GM12878 (cell line): ENCODE data around the gene TRRAP. TPM values are rescaled to one million over a fixed set of nuclear protein-coding genes. Genes with fewer than 3 reads are reported as not detected.
"Not testable (repeated sequence)": the region's sequence is repeated elsewhere in the genome, so short reads cannot be mapped to it uniquely, and the experiment has no call there.

Source experiments
- ATAC-seq: fragments of 200-7000 bp; cut with Tn5 transposase; 3 replicates; pipeline ENCODE4 v1.9.1; 2020; ENCODE audit warnings: mild to moderate bottlenecking, moderate library complexity
- BruUV-seq: library from RNA; stranded (reverse); fragments of 400-500 nt; replicated peaks from 2 replicates; lab custom pipeline; 2021; lab: Mats Ljungman, UMichigan
- CTCF ChIA-PET: fragments of 300-600 bp; sonication (Branson Sonifier 250); formaldehyde crosslinking; extraction: SDS; loops from one replicate; lab custom pipeline; 2021; ENCODE audit warnings: inconsistent platforms; lab: Yijun Ruan, JAX
- POLR2A ChIA-PET: fragments of 350-600 bp; formaldehyde crosslinking; extraction: SDS; loops from one replicate; lab custom pipeline; 2021; ENCODE audit warnings: inconsistent platforms; lab: Charles Lee
- RAD21 ChIA-PET: fragments of 300-600 bp; sonication (Branson Sonifier 250); formaldehyde crosslinking; loops from one replicate; lab custom pipeline; 2023; ENCODE audit warnings: antibody characterized with exemption; ENCODE audit not compliant: unreplicated experiment; lab: Charles Lee
- SMC1A ChIA-PET: fragments of 300-600 bp; sonication (Branson Sonifier 250); formaldehyde crosslinking; loops from one replicate; lab custom pipeline; 2023; ENCODE audit not compliant: unreplicated experiment, uncharacterized antibody; lab: Charles Lee
- DNase-seq: peaks from one replicate; pipeline ENCODE4 v3.0.0-alpha.2; 2011; ENCODE audit warnings: low read depth, low spot score
- FAIRE-seq: peaks from 3 replicates; lab custom pipeline; 2011; peaks lifted over from hg19 to GRCh38; lab: Jason Lieb, UNC
- H2AFZ ChIP-seq: 2 replicates; pipeline ENCODE4 v1.6.0; 2011; ENCODE audit warnings: low read depth, low read length, control low read depth; ENCODE audit not compliant: control insufficient read depth
- H3K27ac ChIP-seq: 2 replicates; pipeline ENCODE4 v1.5.1; 2011; ENCODE audit warnings: control low read depth; ENCODE audit not compliant: control insufficient read depth, insufficient read depth
- H3K27me3 ChIP-seq, 2 experiments: replicated peaks in 1 of 2; 2 replicates each; pipeline versions ENCODE4 v1.6.0 to v1.6.1; 2011; ENCODE audit warnings: low read length in 1 of 2; ENCODE audit not compliant: control insufficient read depth in 2 of 2, insufficient read depth in 2 of 2
- H3K36me3 ChIP-seq, 2 experiments: 2 replicates each; pipeline ENCODE4 v1.5.1; 2011; ENCODE audit warnings: low read length in 1 of 2; ENCODE audit not compliant: control insufficient read depth in 2 of 2, insufficient read depth in 2 of 2
- H3K4me1 ChIP-seq: 2 replicates; pipeline ENCODE4 v1.6.1; 2011; ENCODE audit warnings: mild to moderate bottlenecking, low read length, moderate library complexity, mixed read lengths; ENCODE audit not compliant: control insufficient read depth, insufficient read depth
- H3K4me2 ChIP-seq: 2 replicates; pipeline ENCODE4 v1.6.0; 2011; ENCODE audit warnings: control low read depth; ENCODE audit not compliant: control insufficient read depth, insufficient read depth
- H3K4me3 ChIP-seq: fragments of 200-600 bp; sonication (generic); 2 replicates; pipeline ENCODE4 v1.5.1; 2016
- H3K79me2 ChIP-seq: 2 replicates; pipeline ENCODE4 v1.6.0; 2011; ENCODE audit warnings: low read length; ENCODE audit not compliant: control insufficient read depth, insufficient read depth
- H3K9ac ChIP-seq: 2 replicates; pipeline ENCODE4 v1.8.0; 2011; ENCODE audit warnings: low read length, control low read depth, mixed read lengths; ENCODE audit not compliant: control insufficient read depth, insufficient read depth
- H3K9me3 ChIP-seq: replicated peaks from 3 replicates; pipeline ENCODE4 v1.5.1; 2011; ENCODE audit warnings: mild to moderate bottlenecking, low read length; ENCODE audit not compliant: control insufficient read depth, insufficient read depth
- H4K20me1 ChIP-seq: 2 replicates; pipeline ENCODE4 v1.6.0; 2011; ENCODE audit not compliant: control insufficient read depth, insufficient read depth
- BHLHE40 ChIP-seq, 2 experiments: fragments of 450-650 bp in 1 of 2; IDR thresholded peaks; 2 replicates each; pipeline ENCODE4 v1.6.1; 2011 to 2017; ENCODE audit warnings: low read depth in 2 of 2, borderline replicate concordance in 1 of 2, improper control_type of control experiment in 1 of 2, low read length in 1 of 2, mild to moderate bottlenecking in 1 of 2
- BRCA1 ChIP-seq: IDR thresholded peaks from 2 replicates; pipeline ENCODE4 v1.6.1; 2011; ENCODE audit warnings: low read depth, low read length, improper control_type of control experiment
- FOXK2 ChIP-seq: fragments of 450-650 bp; IDR thresholded peaks from 2 replicates; pipeline ENCODE4 v1.6.1; 2017; ENCODE audit warnings: mild to moderate bottlenecking, moderate library complexity
- GATAD2B ChIP-seq: fragments of 450-650 bp; conservative IDR thresholded peaks from 2 replicates; pipeline ENCODE4 v1.6.1; 2017; ENCODE audit warnings: low read depth, mild to moderate bottlenecking, moderate library complexity
- KDM1A ChIP-seq: fragments of 200-600 bp; sonication (generic); IDR thresholded peaks from 2 replicates; pipeline ENCODE4 v1.6.1; 2016; ENCODE audit warnings: borderline replicate concordance
- MEF2B ChIP-seq: fragments of 450-650 bp; IDR thresholded peaks from 2 replicates; pipeline ENCODE4 v1.6.1; 2018; ENCODE audit warnings: mild to moderate bottlenecking, moderate library complexity; ENCODE audit not compliant: partially characterized antibody, poor library complexity, severe bottlenecking
- NR2F1 ChIP-seq: fragments of 450-650 bp; conservative IDR thresholded peaks from 2 replicates; pipeline ENCODE4 v1.6.1; 2017; ENCODE audit warnings: mild to moderate bottlenecking
- POU2F2 ChIP-seq: IDR thresholded peaks from 3 replicates; pipeline ENCODE4 v1.6.1; 2011; ENCODE audit warnings: low read depth, mild to moderate bottlenecking, low read length, borderline replicate concordance
- RB1 ChIP-seq: fragments of 450-650 bp; formaldehyde crosslinking; IDR thresholded peaks from 2 replicates; pipeline ENCODE4 v1.6.1; 2017; ENCODE audit warnings: mild to moderate bottlenecking, borderline replicate concordance
- SIN3A ChIP-seq: IDR thresholded peaks from 2 replicates; pipeline ENCODE4 v1.6.1; 2012; ENCODE audit warnings: low read depth, low read length, improper control_type of control experiment
- SMAD1 ChIP-seq: fragments of 450-650 bp; IDR thresholded peaks from 2 replicates; pipeline ENCODE4 v1.6.1; 2018; ENCODE audit warnings: mild to moderate bottlenecking, low read depth; ENCODE audit not compliant: partially characterized antibody
- SMARCA5 ChIP-seq: fragments of 450-650 bp; IDR thresholded peaks from 2 replicates; pipeline ENCODE4 v1.6.1; 2017; ENCODE audit warnings: mild to moderate bottlenecking
- SMC3 ChIP-seq: IDR thresholded peaks from 2 replicates; pipeline ENCODE4 v1.6.1; 2011; ENCODE audit warnings: low read length, improper control_type of control experiment, borderline replicate concordance
- SP1 ChIP-seq: IDR thresholded peaks from one replicate; pipeline ENCODE4 v1.6.1; 2011; ENCODE audit warnings: low read depth, low read length
- TCF12 ChIP-seq: IDR thresholded peaks from 2 replicates; pipeline ENCODE4 v1.6.1; 2011; ENCODE audit warnings: low read depth, mild to moderate bottlenecking, low read length
- YY1 ChIP-seq: IDR thresholded peaks from 2 replicates; pipeline ENCODE4 v1.6.1; 2011; ENCODE audit warnings: low read depth, mild to moderate bottlenecking, low read length
- WGBS: methylation state at CpG from one replicate; pipeline ENCODE4 v1.1.6; 2016; ENCODE audit warnings: low lambda C conversion rate; ENCODE audit not compliant: insufficient replicate concordance, insufficient coverage; ENCODE audit errors: missing lambda C conversion rate; 5-methylcytosine and 5-hydroxymethylcytosine counted together
- in situ Hi-C: fragments of 300-500 bp; cut with MboI; formaldehyde crosslinking; loops from 9 replicates; pipeline ENCODE4 v1.14.3; 2018; ENCODE audit warnings: mixed read lengths
- intact Hi-C: fragments of 100-400 bp; cut with micrococcal nuclease; formaldehyde crosslinking; loops from one replicate; pipeline ENCODE4 v1.14.2; 2022; ENCODE audit not compliant: unreplicated experiment
- polyA plus RNA-seq, 11 experiments: library from polyadenylated mRNA; depleted of rRNA in 4 of 11; unstranded in 6 of 11; stranded (reverse) in 5 of 11; fragments of >200 nt; fragmentation: Nextera tagmentation in 4 of 11; fragmentation: Illumina TruSeq in 1 of 11; extraction: Ambion mirVana in 4 of 11; extraction: Trizol in 1 of 11; gene quantifications; 1 replicate in 1 of 11; 2 replicates in 10 of 11; pipeline versions ENCODE4 v1.2.1 to v1.2.3, GENCODE V29; 2011 to 2016; ENCODE audit warnings: inconsistent platforms in 2 of 11, missing spikeins in 2 of 11, low read depth in 1 of 11
- total RNA-seq, 4 experiments: library from RNA; depleted of rRNA in 3 of 4; stranded (reverse); fragments of >200 nt in 3 of 4; fragmentation: Illumina TruSeq in 1 of 4; extraction: Trizol in 1 of 4; gene quantifications; 2 replicates each; pipeline versions ENCODE4 v1.2.1 to v1.2.3, GENCODE V29; 2013 to 2021
- TF ChIP-seq, protein P1 (sequence below): fragments of 450-650 bp; IDR thresholded peaks from 2 replicates; pipeline ENCODE4 v1.6.1; 2018; ENCODE audit warnings: mild to moderate bottlenecking, low read depth, moderate library complexity; ENCODE audit not compliant: partially characterized antibody
- TF ChIP-seq, protein P2 (sequence below): fragments of 450-650 bp; IDR thresholded peaks from 2 replicates; pipeline ENCODE4 v1.6.1; 2017; ENCODE audit warnings: borderline replicate concordance
- TF ChIP-seq, protein P3 (sequence below): IDR thresholded peaks from 2 replicates; pipeline ENCODE4 v1.6.1; 2011; ENCODE audit warnings: low read depth, mild to moderate bottlenecking, low read length, moderate library complexity, borderline replicate concordance; ENCODE audit errors: extremely low read depth

Gene TRRAP
- total and polyA plus RNA-seq, 10 of the 15 experiments (the other 5 are each of a cell fraction or from before 2014, with no cell fraction given) = 1.1 to 39.3 (median 8.5) TPM

DNA sequence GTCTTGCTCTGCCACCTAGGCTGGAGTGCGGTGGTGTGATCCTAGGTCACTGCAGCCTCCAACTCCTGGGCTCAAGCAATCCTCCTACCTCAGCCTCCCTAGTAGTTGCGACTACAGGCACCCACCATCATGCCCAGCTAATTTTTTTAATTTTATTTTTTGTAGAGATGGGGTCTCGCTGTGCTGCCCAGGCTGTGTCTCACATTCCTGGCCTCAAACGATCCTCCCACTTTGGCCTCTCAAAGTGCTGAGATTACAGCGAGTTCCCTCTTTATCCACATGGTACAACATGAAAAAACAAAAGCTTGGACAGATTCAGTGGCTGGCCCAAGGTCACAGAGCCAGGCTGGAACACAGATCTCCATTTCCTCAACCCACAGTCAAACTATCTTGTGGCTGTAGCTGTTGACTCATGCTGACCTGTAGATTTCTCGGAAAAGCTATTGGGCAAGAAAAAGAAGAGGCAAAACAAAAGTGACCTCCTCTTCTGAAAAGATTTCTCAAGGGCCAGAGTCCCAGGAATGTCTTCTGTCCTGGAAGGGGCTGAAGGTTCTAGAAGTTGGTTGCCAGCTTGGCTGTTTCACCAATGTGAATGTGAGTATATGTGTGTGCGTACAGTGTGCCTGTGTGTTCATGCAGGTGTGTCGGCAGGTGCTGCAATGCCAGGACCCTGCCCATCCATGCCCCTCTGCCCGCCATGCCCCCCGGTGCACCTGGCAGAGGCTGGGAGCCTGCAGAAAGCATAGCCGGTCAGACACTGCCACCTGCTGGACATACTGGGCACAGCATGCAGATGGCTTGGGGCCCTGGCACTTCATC lies 36.9 kb upstream of the TRRAP start (continued):
- TF ChIP-seq, protein P1, sequence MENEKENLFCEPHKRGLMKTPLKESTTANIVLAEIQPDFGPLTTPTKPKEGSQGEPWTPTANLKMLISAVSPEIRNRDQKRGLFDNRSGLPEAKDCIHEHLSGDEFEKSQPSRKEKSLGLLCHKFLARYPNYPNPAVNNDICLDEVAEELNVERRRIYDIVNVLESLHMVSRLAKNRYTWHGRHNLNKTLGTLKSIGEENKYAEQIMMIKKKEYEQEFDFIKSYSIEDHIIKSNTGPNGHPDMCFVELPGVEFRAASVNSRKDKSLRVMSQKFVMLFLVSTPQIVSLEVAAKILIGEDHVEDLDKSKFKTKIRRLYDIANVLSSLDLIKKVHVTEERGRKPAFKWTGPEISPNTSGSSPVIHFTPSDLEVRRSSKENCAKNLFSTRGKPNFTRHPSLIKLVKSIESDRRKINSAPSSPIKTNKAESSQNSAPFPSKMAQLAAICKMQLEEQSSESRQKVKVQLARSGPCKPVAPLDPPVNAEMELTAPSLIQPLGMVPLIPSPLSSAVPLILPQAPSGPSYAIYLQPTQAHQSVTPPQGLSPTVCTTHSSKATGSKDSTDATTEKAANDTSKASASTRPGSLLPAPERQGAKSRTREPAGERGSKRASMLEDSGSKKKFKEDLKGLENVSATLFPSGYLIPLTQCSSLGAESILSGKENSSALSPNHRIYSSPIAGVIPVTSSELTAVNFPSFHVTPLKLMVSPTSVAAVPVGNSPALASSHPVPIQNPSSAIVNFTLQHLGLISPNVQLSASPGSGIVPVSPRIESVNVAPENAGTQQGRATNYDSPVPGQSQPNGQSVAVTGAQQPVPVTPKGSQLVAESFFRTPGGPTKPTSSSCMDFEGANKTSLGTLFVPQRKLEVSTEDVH = no peak
- no peak for TF ChIP-seq GATAD2B
- no peak for TF ChIP-seq NR2F1
- no peak for TF ChIP-seq SP1
- no peak for TF ChIP-seq SMAD1
- TF ChIP-seq MEF2B = no peak
- peak; percentile 79 for TF ChIP-seq YY1
- TF ChIP-seq BRCA1 = no peak
- TF ChIP-seq SMARCA5 = 0 out of 2 replicates have a peak, but pooled peaks have one; percentile 30
- peak; percentile 73; the same call in 1 of the 3 replicates for TF ChIP-seq POU2F2
- TF ChIP-seq SIN3A = no peak
- TF ChIP-seq, protein P2, sequence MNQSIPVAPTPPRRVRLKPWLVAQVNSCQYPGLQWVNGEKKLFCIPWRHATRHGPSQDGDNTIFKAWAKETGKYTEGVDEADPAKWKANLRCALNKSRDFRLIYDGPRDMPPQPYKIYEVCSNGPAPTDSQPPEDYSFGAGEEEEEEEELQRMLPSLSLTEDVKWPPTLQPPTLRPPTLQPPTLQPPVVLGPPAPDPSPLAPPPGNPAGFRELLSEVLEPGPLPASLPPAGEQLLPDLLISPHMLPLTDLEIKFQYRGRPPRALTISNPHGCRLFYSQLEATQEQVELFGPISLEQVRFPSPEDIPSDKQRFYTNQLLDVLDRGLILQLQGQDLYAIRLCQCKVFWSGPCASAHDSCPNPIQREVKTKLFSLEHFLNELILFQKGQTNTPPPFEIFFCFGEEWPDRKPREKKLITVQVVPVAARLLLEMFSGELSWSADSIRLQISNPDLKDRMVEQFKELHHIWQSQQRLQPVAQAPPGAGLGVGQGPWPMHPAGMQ = no peak
- no peak for TF ChIP-seq KDM1A
- no peak for TF ChIP-seq FOXK2
- TF ChIP-seq RB1 = peak; percentile 42; the same call in 1 of the 2 replicates
- TF ChIP-seq TCF12 = 0 out of 2 replicates have a peak, but pooled peaks have one; percentile 46
- TF ChIP-seq BHLHE40 (IDR thresholded peaks at IDR 0.05; ENCODE audit: borderline replicate concordance in 1 of 2, low read depth in 2 of 2, low read length in 1 of 2) = 0 out of 4 replicates have a peak, but pooled peaks of 1 of the 2 experiments have one; percentile 7
- TF ChIP-seq, protein P3, sequence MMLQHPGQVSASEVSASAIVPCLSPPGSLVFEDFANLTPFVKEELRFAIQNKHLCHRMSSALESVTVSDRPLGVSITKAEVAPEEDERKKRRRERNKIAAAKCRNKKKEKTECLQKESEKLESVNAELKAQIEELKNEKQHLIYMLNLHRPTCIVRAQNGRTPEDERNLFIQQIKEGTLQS = no peak
- peak; percentile 99 for TF ChIP-seq SMC3

DNA sequence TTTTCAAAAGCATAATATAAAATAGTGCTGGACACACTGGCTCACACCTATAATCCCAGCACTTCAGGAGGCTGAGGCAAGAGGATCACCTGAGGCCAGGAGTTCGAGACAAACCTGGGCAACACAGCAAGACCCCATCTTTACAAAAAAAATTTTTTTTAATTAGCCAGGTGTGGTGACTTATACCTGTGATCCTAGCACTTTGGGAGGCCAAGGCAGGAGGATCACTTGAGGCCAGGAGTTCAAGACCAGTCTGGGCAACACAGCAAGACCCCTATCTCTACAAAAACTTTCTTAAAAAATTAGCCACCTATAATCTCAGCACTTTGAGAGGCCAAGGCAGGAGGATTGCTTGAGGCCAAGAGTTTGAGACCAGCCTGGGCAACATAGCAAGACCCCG lies 35.8 kb upstream of the TRRAP start:
- ChIA-PET CTCF (interaction anchor here (0.7 to 9.2 kb wide), 13 partner anchors 11 to 423 kb away, joined by 3 to 128 read pairs (median 4); no protein-coding TSS in a partner anchor), RAD21 (interaction anchor here (0.6 to 3.0 kb wide), 7 partner anchors 10 to 420 kb away, joined by 3 to 11 read pairs (median 5); no protein-coding TSS in a partner anchor), SMC1A (interaction anchor here (0.6 to 2.9 kb wide), 5 partner anchors 9 to 422 kb away, joined by 3 to 10 read pairs (median 4); no protein-coding TSS in a partner anchor)
- H3K27me3 ChIP-seq, FAIRE-seq, ATAC-seq, H3K9me3 ChIP-seq, H4K20me1 ChIP-seq, H3K9ac ChIP-seq, H2AFZ ChIP-seq, H3K4me3 ChIP-seq, H3K4me2 ChIP-seq, H3K79me2 ChIP-seq, H3K27ac ChIP-seq, BruUV-seq, POLR2A ChIA-PET, DNase-seq, H3K4me1 ChIP-seq, H3K36me3 ChIP-seq: not testable (repeated sequence)
- in situ Hi-C loops = loop anchor here (5.0 kb wide), 3 partner anchors 90 to 545 kb away; no protein-coding TSS in a partner anchor
- WGBS = 0% methylated on average over 2 of the region's 2 CpGs
- intact Hi-C loops = loop anchor here (5.0 kb wide), 2 partner anchors 200 to 545 kb away; no protein-coding TSS in a partner anchor
